ENCODE results near the gene ADK.

DNA sequence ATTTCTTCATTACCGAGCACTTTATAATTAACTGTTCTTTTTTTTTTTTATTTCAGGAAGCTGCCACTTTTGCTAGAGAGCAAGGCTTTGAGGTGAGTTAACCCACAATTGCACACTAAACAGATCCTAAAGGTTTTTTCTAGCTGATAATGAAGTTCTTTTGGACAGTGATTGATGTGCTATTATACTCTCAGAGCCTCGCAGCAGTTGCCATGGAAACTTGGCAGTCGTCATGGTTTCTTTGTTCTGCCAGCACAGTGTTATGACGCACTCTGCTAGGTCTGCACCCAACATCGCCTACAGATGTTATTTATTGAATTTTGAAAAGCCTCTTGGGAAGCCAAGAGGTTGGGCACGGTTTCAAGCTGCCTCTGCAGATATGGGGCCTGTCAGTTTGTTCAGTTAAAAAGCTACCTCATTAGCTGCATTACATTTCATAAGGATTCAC is 438.2 kb downstream of the ADK start:
- TF ChIP-seq, protein P1, sequence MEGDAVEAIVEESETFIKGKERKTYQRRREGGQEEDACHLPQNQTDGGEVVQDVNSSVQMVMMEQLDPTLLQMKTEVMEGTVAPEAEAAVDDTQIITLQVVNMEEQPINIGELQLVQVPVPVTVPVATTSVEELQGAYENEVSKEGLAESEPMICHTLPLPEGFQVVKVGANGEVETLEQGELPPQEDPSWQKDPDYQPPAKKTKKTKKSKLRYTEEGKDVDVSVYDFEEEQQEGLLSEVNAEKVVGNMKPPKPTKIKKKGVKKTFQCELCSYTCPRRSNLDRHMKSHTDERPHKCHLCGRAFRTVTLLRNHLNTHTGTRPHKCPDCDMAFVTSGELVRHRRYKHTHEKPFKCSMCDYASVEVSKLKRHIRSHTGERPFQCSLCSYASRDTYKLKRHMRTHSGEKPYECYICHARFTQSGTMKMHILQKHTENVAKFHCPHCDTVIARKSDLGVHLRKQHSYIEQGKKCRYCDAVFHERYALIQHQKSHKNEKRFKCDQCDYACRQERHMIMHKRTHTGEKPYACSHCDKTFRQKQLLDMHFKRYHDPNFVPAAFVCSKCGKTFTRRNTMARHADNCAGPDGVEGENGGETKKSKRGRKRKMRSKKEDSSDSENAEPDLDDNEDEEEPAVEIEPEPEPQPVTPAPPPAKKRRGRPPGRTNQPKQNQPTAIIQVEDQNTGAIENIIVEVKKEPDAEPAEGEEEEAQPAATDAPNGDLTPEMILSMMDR (CRISPR knock-in tag; IDR thresholded peaks at IDR 0.05), result no peak
- TF ChIP-seq EZH2 (conservative IDR thresholded peaks at IDR 0.05; ENCODE audit: low read depth, low read length), result no peak
